Measurements from ENCODE around the gene TBX15.

TBX15 gene

DNA sequence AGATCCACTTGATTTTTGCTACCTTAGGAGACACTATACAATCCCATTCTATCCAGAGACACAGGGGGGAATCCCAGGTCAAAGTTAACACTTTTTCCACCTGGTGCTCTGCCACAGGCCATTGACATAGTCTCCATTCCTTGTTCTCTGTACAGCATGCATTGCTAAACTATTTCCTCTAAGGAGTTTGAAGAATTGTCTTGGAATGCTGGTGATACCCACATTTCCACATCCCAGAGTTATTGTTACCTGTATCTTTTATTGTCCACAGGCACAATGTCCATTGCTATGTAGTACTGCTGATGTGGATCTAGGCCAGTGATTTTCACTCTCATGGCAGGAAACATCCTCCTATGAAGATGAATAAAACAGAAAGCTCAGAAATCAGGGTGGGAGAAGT lies 61.9 kb downstream of the TBX15 start:
- POLR2A ChIA-PET = no interaction called here
- no peaks in the 10 kb centered on the region for H3K4me1 ChIP-seq (ENCODE audit: control extremely low read depth in 1 of 4, control insufficient read depth in 4 of 4, insufficient read depth in 4 of 4, low read length in 3 of 4)
- CTCF ChIA-PET = no interaction called here
- no peak overlapping the region for H3K27ac ChIP-seq (ENCODE audit: insufficient read depth in 1 of 2, low read depth in 1 of 2, low read length in 2 of 2, poor library complexity in 1 of 2, severe bottlenecking in 2 of 2)
- H3K4me3 ChIP-seq (ENCODE audit: control insufficient read depth in 1 of 7, extremely low read depth in 1 of 7, insufficient read depth in 4 of 7, low read depth in 2 of 7, low read length in 6 of 7) = no peak overlapping the region
- no peaks in the 10 kb centered on the region for H3K9me3 ChIP-seq (ENCODE audit: control extremely low read depth in 1 of 5, control insufficient read depth in 4 of 5, insufficient read depth in 2 of 5, low read depth in 1 of 5, low read length in 4 of 5)
- no peaks in the 10 kb centered on the region for H3K27me3 ChIP-seq (replicated peaks in 2 of 5; ENCODE audit: control insufficient read depth in 4 of 5, insufficient read depth in 5 of 5, low read length in 4 of 5)
- no peaks in the 10 kb centered on the region for H3K36me3 ChIP-seq (ENCODE audit: control insufficient read depth in 4 of 4, insufficient read depth in 4 of 4, low read length in 3 of 4)
- no peak for DNase-seq

GRCh38 chr1:118925651-118926050 lies 62.5 kb downstream of the TBX15 start:
- CTCF ChIA-PET = no interaction called here
- H3K27me3 ChIP-seq (replicated peaks in 2 of 5; ENCODE audit: control insufficient read depth in 4 of 5, insufficient read depth in 5 of 5, low read length in 4 of 5) = no peaks in the 10 kb centered on the region
- DNase-seq = no peak
- POLR2A ChIA-PET = no interaction called here
- no peaks in the 10 kb centered on the region for H3K9me3 ChIP-seq (ENCODE audit: control extremely low read depth in 1 of 5, control insufficient read depth in 4 of 5, insufficient read depth in 2 of 5, low read depth in 1 of 5, low read length in 4 of 5)
- H3K4me1 ChIP-seq (ENCODE audit: control extremely low read depth in 1 of 4, control insufficient read depth in 4 of 4, insufficient read depth in 4 of 4, low read length in 3 of 4) = no peaks in the 10 kb centered on the region
- H3K27ac ChIP-seq (ENCODE audit: insufficient read depth in 1 of 2, low read depth in 1 of 2, low read length in 2 of 2, poor library complexity in 1 of 2, severe bottlenecking in 2 of 2) = no peak overlapping the region
- no peak overlapping the region for H3K4me3 ChIP-seq (ENCODE audit: control insufficient read depth in 1 of 7, extremely low read depth in 1 of 7, insufficient read depth in 4 of 7, low read depth in 2 of 7, low read length in 6 of 7)
- 63% methylated on average over 1 of the region's 2 CpGs for WGBS (ENCODE audit: insufficient coverage)
- H3K36me3 ChIP-seq (ENCODE audit: control insufficient read depth in 4 of 4, insufficient read depth in 4 of 4, low read length in 3 of 4) = no peaks in the 10 kb centered on the region

DNA sequence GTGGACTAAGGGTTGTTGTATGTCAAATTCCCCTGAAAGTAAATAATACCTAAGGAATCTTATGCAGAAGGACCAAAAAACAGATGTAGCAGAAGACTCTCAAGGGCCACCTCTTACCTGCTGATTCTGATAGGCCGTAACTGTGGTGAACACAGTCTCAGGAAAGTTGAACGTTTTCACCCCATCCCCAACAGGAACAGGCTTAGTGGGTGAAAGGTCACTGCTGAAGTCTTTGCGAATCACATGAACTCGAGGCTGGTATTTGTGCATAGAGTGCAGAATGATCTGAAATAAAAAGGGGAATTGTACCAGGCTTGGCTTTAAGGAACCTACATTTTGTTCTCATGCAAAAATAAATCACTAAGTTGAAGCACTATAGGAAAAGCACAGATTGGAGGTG lies 64.8 kb downstream of the TBX15 start:
- 65% methylated on average over 3 of the region's 4 CpGs for WGBS (ENCODE audit: insufficient coverage)
- peaks cover 0 to 2% (median 0%) of the 10 kb centered on the region in 5 experiments for H3K9me3 ChIP-seq (ENCODE audit: control extremely low read depth in 1 of 5, control insufficient read depth in 4 of 5, insufficient read depth in 2 of 5, low read depth in 1 of 5, low read length in 4 of 5)
- no peaks in the 10 kb centered on the region for H3K4me1 ChIP-seq (ENCODE audit: control extremely low read depth in 1 of 4, control insufficient read depth in 4 of 4, insufficient read depth in 4 of 4, low read length in 3 of 4)
- H3K4me3 ChIP-seq (ENCODE audit: control insufficient read depth in 1 of 7, extremely low read depth in 1 of 7, insufficient read depth in 4 of 7, low read depth in 2 of 7, low read length in 6 of 7) = no peak overlapping the region
- H3K27me3 ChIP-seq (replicated peaks in 2 of 5; ENCODE audit: control insufficient read depth in 4 of 5, insufficient read depth in 5 of 5, low read length in 4 of 5) = no peaks in the 10 kb centered on the region
- DNase-seq = no peak
- H3K27ac ChIP-seq (ENCODE audit: insufficient read depth in 1 of 2, low read depth in 1 of 2, low read length in 2 of 2, poor library complexity in 1 of 2, severe bottlenecking in 2 of 2) = no peak overlapping the region
- ChIA-PET POLR2A (no interaction called here), CTCF (interaction anchor here (1.6 kb wide), 1 partner anchor 13 kb away, joined by 3 read pairs; no protein-coding TSS in a partner anchor)
- no peaks in the 10 kb centered on the region for H3K36me3 ChIP-seq (ENCODE audit: control insufficient read depth in 4 of 4, insufficient read depth in 4 of 4, low read length in 3 of 4)

GRCh38 chr1:118921994-118922393 lies 66.1 kb downstream of the TBX15 start:
- CTCF ChIA-PET = no interaction called here
- Histone ChIP-seq H3K4me1 (ENCODE audit: control extremely low read depth in 1 of 4, control insufficient read depth in 4 of 4, insufficient read depth in 4 of 4, low read length in 3 of 4) (no peaks in the 10 kb centered on the region), H3K36me3 (ENCODE audit: control insufficient read depth in 4 of 4, insufficient read depth in 4 of 4, low read length in 3 of 4) (no peaks in the 10 kb centered on the region), H3K9me3 (ENCODE audit: control extremely low read depth in 1 of 5, control insufficient read depth in 4 of 5, insufficient read depth in 2 of 5, low read depth in 1 of 5, low read length in 4 of 5) (peaks cover 0 to 2% (median 0%) of the 10 kb centered on the region in 5 experiments), H3K4me3 (ENCODE audit: control insufficient read depth in 1 of 7, extremely low read depth in 1 of 7, insufficient read depth in 4 of 7, low read depth in 2 of 7, low read length in 6 of 7) (no peak overlapping the region), H3K27me3 (replicated peaks in 2 of 5; ENCODE audit: control insufficient read depth in 4 of 5, insufficient read depth in 5 of 5, low read length in 4 of 5) (no peaks in the 10 kb centered on the region), H3K27ac (ENCODE audit: insufficient read depth in 1 of 2, low read depth in 1 of 2, low read length in 2 of 2, poor library complexity in 1 of 2, severe bottlenecking in 2 of 2) (no peak overlapping the region)
- no peak for DNase-seq
- POLR2A ChIA-PET = no interaction called here
- WGBS (ENCODE audit: insufficient coverage) = 96% methylated on average over 3 of the region's 5 CpGs

- Histone ChIP-seq H3K4me3 (ENCODE audit: control insufficient read depth in 1 of 7, extremely low read depth in 1 of 7, insufficient read depth in 4 of 7, low read depth in 2 of 7, low read length in 6 of 7) (no peak overlapping the region), H3K36me3 (ENCODE audit: control insufficient read depth in 4 of 4, insufficient read depth in 4 of 4, low read length in 3 of 4) (no peaks in the 10 kb centered on the region), H3K27ac (ENCODE audit: insufficient read depth in 1 of 2, low read depth in 1 of 2, low read length in 2 of 2, poor library complexity in 1 of 2, severe bottlenecking in 2 of 2) (no peak overlapping the region), H3K9me3 (ENCODE audit: control extremely low read depth in 1 of 5, control insufficient read depth in 4 of 5, insufficient read depth in 2 of 5, low read depth in 1 of 5, low read length in 4 of 5) (peaks cover 0 to 2% (median 0%) of the 10 kb centered on the region in 5 experiments), H3K4me1 (ENCODE audit: control extremely low read depth in 1 of 4, control insufficient read depth in 4 of 4, insufficient read depth in 4 of 4, low read length in 3 of 4) (no peaks in the 10 kb centered on the region), H3K27me3 (replicated peaks in 2 of 5; ENCODE audit: control insufficient read depth in 4 of 5, insufficient read depth in 5 of 5, low read length in 4 of 5) (no peaks in the 10 kb centered on the region)
- POLR2A ChIA-PET = no interaction called here
- CTCF ChIA-PET = no interaction called here
- no peak for DNase-seq
- WGBS (ENCODE audit: insufficient coverage) = 98% methylated on average over 3 of the region's 4 CpGs
Measured at GRCh38 chr1:118920124-118920717, 67.9 kb downstream of the TBX15 start.

DNA sequence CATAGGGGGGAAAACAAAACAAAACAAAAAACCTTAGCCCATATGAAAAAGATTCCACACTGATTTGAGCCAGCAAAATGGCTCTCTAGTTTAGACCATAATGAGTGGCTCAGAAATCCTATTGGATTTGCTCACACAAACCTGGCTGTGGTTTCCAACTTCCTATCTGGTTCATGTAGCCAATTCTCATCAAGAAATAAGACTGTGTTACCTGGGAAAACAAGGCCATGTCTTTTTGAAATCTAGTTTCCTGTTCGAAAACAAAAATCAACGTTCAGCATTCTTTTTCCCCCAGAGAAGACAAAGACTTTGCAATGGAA lies 69.2 kb downstream of the TBX15 start:
- Histone ChIP-seq H3K27ac (ENCODE audit: insufficient read depth in 1 of 2, low read depth in 1 of 2, low read length in 2 of 2, poor library complexity in 1 of 2, severe bottlenecking in 2 of 2) (no peak overlapping the region), H3K4me1 (ENCODE audit: control extremely low read depth in 1 of 4, control insufficient read depth in 4 of 4, insufficient read depth in 4 of 4, low read length in 3 of 4) (no peaks in the 10 kb centered on the region), H3K27me3 (replicated peaks in 2 of 5; ENCODE audit: control insufficient read depth in 4 of 5, insufficient read depth in 5 of 5, low read length in 4 of 5) (no peaks in the 10 kb centered on the region), H3K4me3 (ENCODE audit: control insufficient read depth in 1 of 7, extremely low read depth in 1 of 7, insufficient read depth in 4 of 7, low read depth in 2 of 7, low read length in 6 of 7) (no peak overlapping the region), H3K9me3 (ENCODE audit: control extremely low read depth in 1 of 5, control insufficient read depth in 4 of 5, insufficient read depth in 2 of 5, low read depth in 1 of 5, low read length in 4 of 5) (peaks cover 0 to 2% (median 0%) of the 10 kb centered on the region in 5 experiments), H3K36me3 (ENCODE audit: control insufficient read depth in 4 of 4, insufficient read depth in 4 of 4, low read length in 3 of 4) (no peaks in the 10 kb centered on the region)
- CTCF ChIA-PET = no interaction called here
- POLR2A ChIA-PET = no interaction called here
- 100% methylated on average over 1 of the region's 2 CpGs for WGBS (ENCODE audit: insufficient coverage)
- DNase-seq = no peak

DNA sequence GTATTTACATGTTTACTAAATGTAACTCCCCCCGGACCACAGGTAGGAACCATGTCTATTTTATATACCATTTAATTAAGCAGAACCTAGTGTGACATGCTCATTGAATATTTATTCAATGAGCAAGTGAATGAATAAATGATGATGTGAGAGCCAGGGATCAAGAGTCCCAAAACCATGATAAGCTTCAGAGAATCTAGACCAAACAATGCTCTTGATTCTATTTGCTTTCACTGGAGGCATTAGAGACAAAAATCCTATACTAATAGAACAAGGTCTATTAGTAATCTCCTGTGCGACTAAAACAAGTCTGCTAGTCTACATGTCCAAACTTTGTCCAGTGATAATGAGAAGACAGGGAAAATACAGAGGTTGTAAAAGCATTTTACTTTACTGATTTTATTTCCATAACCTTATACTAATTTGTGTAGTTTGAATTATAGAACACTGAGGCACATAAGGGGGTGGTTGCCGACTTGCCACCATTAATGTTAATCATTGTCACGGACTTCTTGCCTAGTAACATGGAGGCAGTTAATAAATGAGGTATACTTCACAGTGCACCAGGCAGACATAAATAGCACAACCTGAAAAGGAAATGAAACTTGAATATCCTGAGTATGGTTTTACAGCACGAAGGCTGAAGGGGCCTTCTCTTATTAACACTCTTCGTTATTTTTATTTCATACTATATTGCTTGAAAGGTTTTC lies 69.8 kb downstream of the TBX15 start:
- H3K4me3 ChIP-seq (ENCODE audit: control insufficient read depth in 1 of 7, extremely low read depth in 1 of 7, insufficient read depth in 4 of 7, low read depth in 2 of 7, low read length in 6 of 7) = no peak overlapping the region
- H3K27me3 ChIP-seq (replicated peaks in 2 of 5; ENCODE audit: control insufficient read depth in 4 of 5, insufficient read depth in 5 of 5, low read length in 4 of 5) = no peaks in the 10 kb centered on the region
- POLR2A ChIA-PET = no interaction called here
- no CpG with 5 or more reads among the region's 6 CpGs for WGBS (ENCODE audit: insufficient coverage)
- DNase-seq = no peak
- H3K27ac ChIP-seq (ENCODE audit: insufficient read depth in 1 of 2, low read depth in 1 of 2, low read length in 2 of 2, poor library complexity in 1 of 2, severe bottlenecking in 2 of 2) = no peak overlapping the region
- H3K9me3 ChIP-seq (ENCODE audit: control extremely low read depth in 1 of 5, control insufficient read depth in 4 of 5, insufficient read depth in 2 of 5, low read depth in 1 of 5, low read length in 4 of 5) = peaks cover 0 to 2% (median 0%) of the 10 kb centered on the region in 5 experiments
- CTCF ChIA-PET = no interaction called here
- H3K36me3 ChIP-seq (ENCODE audit: control insufficient read depth in 4 of 4, insufficient read depth in 4 of 4, low read length in 3 of 4) = no peaks in the 10 kb centered on the region
- no peaks in the 10 kb centered on the region for H3K4me1 ChIP-seq (ENCODE audit: control extremely low read depth in 1 of 4, control insufficient read depth in 4 of 4, insufficient read depth in 4 of 4, low read length in 3 of 4)

Data from common myeloid progenitor, CD34-positive (primary cell).